Hematopoietic multipotent progenitor cell treated with erythropoietin and hydrocortisone succinate and interleukin-3 and kit ligand, for 4 days (in vitro differentiated cells): ENCODE measurements around the gene TMA16.
"Not testable (repeated sequence)": the region's sequence is repeated elsewhere in the genome, so short reads cannot be mapped to it uniquely, and the experiment has no call there.

Source experiments
- DNase-seq: peaks from one replicate; pipeline ENCODE4 v3.0.0-alpha.2; 2015

The TMA16 gene

DNA sequence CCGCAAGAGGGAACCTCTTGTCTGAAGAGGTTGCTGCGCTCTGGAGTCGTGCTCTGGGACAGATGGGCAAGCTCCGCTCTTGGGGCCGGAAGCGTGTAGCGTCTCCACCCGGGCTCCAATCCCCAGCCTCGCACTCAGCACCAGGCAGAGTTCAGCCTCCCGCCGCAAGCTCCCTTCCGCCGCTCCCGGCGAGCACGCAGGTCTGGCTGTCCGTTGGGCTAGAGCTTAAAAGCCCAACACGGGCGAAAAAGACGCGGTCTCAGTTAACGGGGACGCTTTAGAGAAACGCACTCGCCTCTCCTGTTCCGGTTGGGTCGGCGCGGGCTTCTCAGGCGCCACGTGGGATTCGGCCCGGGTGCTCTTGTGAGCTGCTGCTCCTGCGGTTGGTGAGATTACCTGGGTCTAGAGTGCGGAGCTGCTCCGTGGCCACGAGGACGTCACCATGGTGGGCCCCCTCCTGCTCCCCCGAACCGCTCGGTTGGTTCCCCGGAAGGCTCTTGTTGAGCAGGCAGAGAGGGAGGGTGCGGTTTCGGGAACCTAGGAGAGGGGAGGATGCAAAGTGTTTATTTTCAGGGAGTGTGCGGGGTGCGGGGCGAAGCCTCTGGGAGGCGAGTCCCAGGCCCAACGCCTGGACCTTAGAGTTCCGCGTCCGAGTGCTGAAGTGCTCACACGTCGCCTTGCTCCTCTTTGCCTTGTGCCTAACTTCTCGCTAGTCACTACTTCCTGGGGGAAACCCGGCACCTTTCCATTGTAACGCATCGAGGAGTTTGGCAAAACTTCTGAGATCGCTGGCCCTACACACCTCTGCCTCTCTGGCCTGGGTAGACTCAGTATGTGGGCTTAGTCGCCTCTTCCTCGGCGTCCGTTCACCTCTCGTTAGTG is at the start of gene TMA16:
TMA16 (plus strand) TSS at position 331 of the 882 bp plus-strand sequence; CDS start at position 443, 112 bp downstream.
- DNase-seq, result peak; percentile 97

DNA sequence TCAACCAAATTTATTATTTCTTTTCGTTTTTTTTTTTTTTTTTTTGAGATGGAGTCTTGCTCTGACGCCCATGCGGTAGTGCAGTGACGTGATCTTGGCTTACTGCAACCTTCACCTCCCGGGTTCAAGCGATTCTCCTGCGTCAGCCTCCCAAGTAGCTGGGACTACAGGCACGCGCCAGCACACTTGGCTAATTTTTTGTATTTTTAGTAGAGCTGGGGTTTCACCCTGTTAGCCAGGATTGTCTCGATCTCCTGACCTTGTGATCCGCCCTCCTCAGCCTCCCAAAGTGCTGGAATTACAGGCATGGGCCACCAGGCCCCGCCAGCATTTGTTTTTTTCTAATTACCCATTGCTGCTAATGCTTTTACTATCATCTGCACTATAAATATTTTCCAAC is 47.5 kb upstream of the TMA16 start:
- DNase-seq, result not testable (repeated sequence)

DNA sequence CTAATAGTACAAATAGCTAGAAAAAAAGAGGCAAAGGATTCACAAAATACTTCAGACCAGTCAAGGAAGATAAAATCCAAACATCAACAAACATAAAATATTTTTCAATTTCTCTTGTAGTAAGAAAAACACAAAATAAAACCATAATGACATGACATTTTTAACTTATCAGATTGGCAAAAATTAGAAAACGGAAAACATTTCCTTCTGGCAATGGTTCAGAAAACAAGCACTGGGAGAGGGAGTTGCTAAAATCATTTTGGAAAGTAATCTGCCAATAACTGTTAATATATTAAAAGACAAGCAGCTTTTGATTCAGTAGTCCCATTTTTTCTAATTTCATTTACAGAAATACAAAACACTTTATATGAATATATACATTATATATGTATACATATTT is 47.0 kb upstream of the TMA16 start:
- DNase-seq, result peak; percentile 2

DNA sequence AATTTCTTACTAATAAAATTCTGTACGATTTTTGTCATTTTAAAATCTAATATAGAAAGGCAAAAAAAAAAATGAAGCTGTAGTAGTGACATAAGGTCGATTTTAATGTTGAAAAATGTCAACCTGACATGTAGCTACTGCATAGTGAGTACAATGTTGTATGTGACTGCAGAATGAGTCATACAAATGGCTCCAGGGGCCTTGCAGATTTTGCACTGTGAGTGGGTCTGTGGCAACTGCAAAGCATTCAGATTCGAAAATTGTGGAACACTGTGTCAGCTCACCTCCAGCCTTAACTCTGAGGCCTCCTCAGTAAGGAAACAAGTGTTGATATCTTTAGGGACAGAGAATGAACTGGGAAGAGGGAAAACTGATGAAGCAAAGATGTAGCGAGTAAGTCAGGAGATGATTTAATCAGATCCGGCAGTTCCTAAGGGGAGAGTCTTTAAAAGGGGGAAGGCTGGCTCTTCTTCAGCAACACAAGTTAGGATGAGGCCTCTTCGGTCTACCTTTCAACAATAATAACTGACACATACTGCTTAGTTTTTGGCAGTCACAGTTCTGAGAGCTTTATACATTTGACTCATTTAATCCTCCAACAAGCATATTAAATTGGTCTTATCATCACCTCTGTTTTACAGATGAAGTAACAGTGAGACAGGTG is 45.8 kb upstream of the TMA16 start:
- DNase-seq, result no peak

DNA sequence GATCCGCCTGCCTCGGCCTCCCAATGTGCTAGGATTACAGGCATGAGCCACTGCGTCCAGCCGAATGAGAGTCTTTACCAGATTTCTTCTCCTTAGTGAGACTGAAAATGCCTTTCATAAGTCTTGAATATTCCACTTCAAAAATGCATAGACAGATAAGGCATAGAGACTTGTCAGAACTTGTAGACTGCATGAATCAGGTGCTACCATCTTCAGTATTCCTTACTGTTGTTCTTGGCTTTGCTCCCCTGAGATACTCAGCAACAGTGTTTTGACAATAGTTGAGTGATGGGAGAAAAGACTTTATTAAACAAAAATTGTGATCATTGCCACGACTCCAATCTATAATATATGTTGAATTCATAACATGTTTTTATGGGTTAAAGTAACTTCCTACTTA is 31.9 kb upstream of the TMA16 start:
- DNase-seq, result no peak

DNA sequence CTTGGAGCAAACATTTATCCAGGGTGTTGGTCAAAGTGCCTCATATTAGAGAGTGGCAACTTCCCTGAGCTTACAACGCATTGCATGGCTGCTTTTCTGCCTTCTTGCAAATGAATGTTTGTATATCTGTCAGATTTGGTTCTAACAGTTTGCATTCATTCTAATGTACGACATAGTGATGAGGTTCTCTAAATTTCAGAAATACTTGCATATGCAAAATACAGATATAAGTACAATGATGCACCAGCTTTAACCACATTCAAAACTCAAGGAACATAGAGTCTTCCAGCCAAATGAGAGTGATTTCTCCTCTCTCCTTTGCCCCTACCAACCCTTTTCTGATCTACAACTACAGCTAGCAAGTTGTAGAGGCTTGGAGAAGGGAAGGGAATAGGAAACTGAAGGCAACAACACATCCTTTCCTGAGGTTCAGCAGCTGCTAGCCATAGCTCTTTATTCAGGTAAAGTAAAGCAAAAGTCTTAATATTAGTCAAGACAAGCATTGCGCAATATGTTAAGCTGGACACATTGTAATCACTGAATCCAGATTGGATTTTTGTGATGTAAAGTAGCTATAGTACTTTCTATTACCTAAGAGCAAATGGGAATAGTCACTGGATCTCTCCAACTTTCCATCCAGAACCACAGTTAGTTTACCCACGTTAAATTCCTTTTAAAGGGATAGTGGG is 27.3 kb upstream of the TMA16 start:
- no peak for DNase-seq

DNA sequence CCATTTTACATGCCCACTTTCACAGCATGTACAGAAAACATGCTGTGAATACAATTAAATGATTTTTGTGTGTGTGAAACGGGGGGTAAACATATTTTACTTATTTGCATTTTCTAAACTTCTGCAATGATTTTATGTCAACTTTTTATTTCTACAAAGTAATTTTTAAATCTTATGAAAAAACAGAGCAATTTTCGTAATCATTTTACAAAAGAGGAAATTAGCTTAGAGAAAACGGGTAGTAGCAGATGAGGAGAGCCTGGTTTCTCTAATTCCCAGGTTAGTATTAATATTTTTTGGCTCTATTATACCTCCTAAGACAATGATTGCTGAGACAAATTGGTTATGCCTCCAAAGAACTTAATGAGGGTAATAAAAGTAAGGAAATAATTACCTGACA is 24.1 kb upstream of the TMA16 start:
- no peak for DNase-seq

DNA sequence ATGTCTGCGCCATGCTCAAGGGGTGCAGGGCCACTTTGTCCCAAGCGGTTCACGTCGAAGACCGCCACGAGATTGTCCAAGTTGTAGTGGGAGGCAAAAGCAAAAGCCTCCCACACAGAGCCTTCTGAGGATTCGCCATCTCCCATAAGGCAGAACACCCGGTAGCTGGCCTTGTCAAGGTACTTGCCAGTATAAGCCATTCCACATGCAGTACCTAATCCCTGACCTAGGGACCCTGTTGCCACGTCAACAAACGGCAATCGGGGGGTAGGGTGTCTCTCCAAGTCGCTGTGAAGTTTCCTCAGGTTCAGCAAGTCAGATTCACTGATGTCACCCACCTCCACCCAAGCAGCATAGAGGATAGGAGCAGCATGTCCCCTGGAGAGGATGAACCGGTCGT is 21.4 kb upstream of the TMA16 start:
- DNase-seq, result no peak

DNA sequence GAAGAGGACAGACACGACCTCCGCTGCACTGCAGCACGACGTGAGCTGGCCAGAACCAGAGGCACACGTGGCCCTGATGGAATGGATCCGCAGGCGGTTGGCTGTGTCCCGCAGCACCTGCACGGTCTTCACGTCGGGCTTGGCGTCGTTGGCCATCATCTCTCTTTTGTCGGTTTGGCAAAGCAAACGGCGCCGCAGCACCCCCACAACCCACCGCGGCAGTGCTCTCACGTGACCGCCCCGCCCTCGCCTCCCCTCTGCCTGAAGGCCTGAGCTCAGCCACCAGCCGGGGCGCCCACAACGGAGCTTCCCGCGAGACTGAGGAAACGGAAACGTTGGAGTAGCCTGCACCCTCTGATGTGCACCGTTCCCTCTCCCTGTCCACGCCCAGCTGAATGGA is 20.9 kb upstream of the TMA16 start, which contains the start of gene TKTL2:
TKTL2 (minus strand) TSS at position 179 of the 400 bp plus-strand sequence; CDS start at position 159, 20 bp downstream.
- DNase-seq, result no peak

DNA sequence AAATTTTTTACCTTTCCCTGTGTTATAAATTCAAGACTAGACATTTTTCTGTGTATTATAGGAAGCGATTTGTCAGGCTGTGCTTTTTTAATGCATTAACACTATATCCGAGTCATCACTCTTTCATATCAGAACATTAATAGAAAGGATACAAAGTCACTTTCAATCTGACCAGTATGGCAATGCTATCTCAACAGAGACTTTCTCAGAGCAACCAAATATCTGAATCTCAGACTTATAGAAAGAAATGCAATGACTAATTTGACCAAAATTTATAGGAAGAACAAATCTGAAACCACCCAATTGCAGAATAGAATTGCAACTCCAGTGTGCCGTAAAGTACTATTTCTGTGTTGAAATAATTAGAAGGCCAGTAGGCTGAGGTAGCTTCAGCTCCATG is 20.5 kb upstream of the TMA16 start:
- DNase-seq, result no peak

DNA sequence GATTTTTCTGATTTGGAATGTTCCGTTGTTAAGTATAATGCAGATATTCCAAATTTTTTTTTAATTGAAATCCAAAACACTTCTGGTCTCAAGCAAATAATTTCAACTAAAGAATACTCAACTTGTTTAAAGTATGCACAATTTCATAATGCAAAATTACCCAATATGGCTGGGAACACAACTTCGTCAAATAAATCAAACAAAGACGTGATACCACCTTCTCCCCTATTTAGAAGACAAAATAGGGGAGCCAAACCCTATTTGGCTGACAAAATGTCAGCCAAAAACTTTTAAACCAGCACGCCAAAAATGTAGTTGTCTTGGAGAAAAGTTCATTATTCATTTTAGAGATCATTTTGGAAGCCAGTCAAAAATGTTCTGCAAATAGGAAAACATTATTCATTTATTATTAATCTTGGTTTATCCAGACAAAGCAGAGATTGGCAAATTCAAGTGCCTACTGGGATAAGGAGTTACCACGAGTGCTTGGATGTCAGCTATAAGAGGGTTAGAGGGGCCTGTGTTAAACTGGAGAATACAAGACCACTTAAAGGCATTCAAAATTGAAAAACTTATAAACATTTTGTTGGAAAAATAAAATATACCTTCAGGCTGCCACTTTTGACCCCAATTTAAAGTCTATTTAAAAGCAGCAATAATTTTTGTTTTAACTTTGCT is 17.6 kb upstream of the TMA16 start:
- no peak for DNase-seq

DNA sequence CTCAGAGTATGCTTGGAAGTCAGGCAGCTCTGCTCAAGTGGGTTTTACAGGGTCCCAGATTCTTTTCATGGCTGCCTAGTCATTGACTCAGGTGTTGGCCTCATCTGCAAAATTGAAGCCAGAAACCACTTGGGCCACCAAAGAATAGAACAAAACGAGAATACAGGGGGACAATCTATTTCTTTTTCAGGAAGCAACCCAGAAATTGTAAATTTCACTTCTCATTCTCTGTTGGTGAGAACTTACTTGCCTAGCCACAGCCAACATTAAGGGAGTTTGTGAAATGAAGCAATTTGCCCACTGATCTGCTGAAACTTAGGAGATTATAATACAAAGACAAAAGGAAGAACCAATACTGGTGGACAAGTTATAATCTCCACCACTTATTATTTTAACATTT is 12.3 kb upstream of the TMA16 start:
- DNase-seq, result no peak

DNA sequence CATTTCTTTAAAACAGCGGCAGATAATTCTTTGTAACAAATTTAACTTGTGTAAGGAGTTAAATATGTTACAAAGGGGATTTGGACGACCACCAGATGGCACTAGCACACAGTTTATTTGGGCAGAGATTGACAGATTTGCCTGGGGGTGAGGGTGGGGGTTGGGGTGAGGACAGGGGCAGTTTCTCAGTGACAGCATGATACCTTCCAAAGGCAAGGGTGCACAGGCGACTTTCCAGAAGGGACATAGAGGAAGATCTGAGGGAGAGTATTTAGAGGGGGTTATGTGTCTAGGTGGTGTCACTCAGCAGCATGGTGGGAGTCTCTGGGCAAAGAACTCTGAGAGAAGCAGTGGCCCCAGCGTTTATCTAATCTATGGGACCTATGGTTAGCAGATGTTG is 9.6 kb upstream of the TMA16 start:
- peak; percentile 86 for DNase-seq

DNA sequence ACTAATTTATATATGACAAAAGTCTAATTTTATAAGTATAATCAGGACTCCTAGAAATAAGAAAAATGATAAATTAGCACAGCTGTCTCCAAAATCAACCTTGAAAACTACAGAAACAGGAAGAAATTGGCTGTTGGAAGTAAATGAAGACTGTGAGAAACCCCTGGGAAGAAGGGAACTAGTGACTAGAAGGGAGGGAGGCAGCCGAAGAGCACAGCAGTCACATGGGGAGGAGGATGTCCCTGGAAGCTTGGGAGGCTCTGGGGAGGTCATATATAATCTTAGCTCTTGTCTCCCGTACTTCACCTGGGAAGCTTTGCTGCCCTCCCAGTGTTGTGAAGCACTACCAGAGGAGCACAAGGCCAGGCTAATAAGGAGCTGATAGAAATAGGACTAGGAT is 8.9 kb upstream of the TMA16 start:
- DNase-seq, result no peak

DNA sequence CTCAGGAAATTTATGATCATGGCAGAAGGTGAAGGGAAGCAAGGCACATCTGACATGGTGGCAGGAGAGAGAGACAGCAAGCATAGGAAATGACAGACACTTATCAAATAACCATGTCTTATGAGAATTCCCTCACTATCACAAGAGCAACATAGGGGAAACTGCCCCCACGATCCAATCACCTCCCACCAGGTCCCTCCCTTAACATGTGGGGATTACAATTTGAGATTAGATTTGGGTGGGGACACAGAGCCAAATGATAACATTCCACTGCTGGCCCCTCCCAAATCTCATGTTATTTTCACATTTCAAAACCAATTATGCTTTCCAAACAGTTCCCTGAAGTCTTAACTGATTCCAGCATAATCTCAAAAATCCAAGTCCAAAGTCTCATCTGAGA is 8.2 kb upstream of the TMA16 start:
- peak; percentile 38 for DNase-seq

DNA sequence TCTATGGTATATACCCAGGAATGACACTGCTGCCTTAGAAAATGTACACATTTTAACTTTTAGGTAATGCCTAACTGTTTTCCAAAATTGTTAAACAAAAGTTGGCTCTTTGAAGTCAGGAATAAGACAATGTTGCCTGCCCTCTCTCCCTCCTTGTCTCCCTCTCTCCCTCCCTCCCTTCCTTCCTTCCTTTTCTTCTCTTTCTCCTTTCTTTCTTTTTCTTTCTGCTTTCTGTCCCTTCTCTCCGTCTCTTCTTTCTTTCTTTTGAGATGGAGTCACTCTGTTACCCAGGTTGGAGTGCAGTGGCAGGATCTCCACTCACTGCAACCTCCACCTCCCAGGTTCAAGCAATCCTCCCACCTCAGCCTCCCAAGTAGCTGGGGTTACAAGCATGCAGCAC is 4.6 kb upstream of the TMA16 start:
- no peak for DNase-seq

DNA sequence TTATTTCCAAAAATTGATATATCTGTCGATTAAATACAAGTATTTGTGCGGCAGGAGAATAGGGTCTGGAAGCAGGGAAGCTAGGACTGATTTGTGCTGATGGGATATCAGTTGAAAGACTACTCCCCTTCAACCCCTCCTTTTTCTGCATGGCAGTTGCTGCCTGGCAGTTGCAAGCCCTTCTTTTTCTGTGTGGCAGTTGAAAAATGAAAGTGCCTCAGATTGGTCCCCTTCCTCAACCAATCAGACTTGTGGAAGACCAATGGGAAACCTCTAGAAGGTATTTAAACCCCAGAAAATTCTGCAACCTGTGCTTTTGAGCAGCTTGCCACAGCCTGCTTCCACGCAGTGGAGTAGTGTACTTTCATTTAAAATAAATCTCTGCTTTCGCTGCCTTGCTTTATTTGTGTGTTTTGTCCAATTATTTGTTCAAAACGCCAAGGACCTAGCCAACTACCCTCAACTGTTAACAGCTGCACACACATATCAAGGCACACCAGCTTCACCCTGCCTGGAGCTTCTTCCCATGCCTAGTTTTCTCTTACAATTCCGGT is 1.5 kb upstream of the TMA16 start:
- DNase-seq, result peak; percentile 41

DNA sequence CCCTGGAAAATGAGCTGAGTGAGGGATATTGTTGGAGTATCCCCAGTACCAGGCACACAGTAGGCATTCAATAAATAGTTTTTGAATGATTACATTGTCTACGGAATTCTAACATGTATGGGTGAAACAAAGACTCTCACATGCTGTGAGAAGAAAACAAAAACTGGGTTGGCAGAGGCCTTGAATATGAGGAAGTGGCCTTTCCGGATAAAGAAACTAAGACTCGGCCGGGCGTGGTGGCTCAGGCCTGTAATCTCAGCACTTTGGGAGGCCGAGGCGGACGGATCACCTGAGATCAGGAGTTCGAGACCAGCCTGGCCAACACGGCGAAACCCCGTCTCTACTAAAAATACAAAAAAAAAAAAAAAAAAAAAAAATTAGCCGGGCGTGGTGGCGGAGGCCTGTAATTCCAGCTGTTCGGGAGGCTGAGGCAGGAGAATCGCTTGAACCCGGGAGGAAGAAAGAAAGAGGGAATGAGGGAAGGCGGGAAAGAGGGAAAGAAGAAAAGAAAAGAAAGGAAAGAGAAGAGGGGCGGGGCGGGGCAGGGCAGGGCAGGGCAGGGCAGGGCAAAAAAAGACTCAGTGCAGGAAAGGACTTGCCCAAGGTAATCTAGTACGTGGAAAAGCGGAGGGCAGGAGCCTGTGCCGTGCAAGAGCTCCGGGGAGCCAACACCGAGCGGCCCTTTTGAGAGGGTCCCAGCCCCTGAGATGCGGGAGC is 689 bp upstream of the TMA16 start:
- peak; percentile 78 for DNase-seq

DNA sequence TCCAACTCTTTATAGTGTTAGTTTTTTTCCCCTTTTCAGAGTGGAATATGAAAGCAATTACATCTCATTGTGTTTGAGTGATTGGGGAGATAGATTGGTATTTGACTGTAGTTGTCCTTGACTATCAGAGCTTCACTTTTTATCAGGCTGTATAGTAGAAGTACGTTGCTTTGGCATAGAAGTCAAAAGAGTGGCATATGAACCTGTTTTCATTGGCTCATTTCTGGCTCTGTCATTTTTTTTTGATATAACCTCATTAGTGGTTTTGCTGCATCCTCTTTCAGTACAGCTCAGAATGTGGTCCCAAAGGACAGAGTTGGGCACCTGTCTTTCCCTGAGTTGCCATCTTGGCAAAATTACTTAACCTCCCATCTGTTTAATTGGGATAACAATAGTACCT is 1.4 kb downstream of the TMA16 start:
- DNase-seq, result peak; percentile 67

DNA sequence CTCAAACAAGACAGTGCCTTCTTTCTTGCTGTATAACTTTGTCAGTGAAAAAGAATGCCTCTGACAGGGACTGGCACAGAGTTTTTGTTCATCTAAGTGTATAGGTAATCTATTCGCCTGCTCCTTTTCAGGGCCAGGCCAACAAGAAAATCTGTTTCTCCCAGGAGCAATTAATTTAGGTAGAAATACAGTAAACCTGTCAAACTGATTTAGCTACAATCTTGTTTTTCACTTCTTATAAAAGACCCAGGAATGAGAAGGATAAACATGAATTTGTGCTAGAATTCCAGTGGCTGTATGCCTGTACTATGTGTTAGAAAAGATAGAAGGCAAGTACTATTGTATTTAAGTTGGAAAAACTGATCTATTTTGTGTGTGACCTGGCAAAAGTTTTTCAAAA is 6.1 kb downstream of the TMA16 start:
- no peak for DNase-seq

DNA sequence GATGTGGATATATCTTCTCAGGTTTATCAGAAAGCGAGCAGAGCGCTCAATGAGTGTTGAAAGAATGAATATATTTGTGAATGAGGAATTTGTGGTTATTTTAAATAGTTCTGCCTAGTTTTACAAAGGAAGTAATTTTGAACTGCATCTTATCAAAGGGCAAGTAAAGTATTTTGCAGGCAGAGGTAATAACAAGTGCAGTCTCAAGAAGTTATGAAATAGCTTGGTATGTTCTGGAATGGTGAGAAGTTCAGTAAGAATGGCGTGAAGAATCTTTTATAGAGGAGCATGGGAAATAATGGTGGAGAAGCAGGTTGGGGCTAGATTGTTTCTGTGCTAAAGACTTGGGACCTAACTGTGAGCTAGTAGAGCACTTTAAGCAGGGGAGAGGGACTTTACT is 10.9 kb downstream of the TMA16 start:
- peak; percentile 27 for DNase-seq

DNA sequence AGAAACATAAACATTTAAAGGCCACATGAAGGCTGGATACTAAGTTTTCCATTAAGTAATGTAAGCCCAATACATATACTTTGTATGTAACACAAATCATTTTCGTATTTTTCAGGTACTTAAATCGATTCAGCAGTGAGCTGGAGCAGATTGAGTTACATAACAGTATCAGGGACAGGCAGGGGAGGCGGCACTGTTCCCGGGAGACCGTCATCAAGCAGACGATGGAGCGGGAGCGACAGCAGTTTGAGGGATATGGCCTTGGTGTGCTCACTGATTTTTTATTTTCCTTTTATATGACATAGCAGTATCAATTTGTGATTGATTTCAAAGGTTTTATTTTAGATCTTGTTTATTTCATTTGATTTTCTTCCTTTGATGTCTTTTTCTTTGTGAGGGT is 20.7 kb downstream of the TMA16 start:
- no peak for DNase-seq
